ENCODE results near the gene RAI1. TPM values are rescaled to one million over a fixed set of nuclear protein-coding genes. Genes with fewer than 3 reads are reported as not detected.

Gene RAI1
- polyA plus RNA-seq, 3 donors, result 30.5 to 43.9 (median 34.7) TPM

DNA sequence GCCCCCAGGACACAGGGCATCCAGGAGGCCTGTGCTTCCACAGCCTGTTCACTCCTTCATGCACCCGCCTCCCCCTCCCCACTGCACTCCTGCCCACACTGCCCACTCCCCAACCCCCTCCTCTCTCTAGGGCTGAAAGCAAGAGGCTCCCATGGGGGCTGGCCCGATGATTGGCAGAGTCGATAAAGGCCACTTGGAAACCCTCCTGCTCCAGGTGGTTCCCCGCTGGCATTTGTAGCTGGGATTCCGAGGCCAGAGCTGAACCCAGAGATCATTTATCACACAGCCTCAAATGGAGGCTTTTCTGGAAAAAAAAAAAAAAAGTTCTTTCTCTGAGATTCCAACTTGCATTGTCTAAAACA is 81.5 kb downstream of the RAI1 start:
- no peak for DNase-seq

DNA sequence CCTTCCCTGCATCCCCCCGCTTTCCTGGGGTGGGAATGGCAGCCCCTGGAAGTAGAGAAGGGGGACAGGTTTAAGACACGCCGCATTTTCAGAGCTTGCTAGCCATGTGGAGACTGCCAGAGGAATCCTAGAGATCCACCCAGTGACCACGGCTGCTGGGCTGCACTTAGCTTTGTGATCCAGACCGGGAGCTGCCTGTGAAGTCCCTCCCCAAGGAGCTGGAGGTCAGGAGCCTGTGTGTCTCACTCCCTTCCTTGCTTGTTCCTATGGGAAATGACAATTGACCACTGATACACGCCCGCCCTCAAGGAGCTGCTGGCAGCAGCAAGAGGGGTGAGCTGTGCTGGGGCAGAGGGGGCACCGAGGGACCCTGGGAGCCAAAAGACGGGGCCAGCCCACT is 81.9 kb downstream of the RAI1 start:
- DNase-seq, result no peak

DNA sequence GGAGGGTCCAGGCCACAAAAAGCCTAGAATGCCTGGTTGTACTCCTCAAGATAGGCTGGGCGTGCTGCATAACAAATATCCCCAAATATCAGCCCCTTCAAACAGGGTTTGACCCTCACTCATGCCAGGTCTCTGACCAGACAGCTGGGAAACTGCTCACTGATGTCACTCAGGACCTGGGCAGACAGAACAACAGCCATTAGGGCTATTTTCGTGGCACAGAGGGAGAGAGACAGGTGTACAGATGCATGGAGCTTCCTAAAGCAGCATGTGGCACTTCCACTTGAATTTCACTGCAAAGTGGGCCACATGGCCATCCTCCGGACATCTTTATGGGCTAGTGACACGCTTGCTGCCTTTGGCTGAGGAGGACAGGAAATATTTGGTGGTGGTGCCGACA is 82.5 kb downstream of the RAI1 start:
- no peak for DNase-seq

DNA sequence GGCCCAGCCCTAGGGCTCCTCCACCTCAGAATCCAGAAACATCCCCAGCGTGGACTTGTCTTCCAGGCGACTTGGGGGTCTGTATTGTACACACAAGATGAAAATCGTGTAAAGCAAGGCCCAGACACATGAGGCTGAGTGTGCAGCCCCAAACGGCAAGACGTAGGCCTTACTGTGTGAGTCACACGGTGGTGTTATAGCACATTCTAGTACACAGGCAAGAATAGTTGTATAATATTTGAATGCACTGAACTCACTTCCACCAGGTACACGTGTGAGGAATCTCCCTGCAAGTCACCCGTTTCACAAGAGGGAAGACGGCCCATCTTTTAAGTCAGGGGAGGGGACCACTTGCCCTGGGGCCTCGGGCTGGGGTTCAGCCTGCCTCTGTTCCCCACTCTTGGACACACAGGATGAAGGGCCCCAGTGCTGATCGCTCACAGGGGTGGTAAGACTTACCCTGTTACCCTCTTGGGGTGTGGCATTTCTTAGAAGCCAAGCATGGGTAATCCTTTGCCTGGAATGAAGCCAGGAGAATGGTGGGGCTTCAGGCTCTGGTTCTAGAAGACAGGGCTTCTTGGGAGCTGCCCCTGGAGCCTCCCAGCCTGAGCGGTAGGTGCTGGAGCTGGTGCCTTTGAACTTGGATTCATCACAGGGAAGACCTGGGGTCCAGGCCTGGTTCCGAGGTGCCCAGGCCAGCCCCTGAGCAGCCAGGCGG is 84.3 kb downstream of the RAI1 start:
- DNase-seq, result no peak

GRCh38 chr17:17766077-17766743 is 85.0 kb downstream of the RAI1 start:
- DNase-seq, result no peak

- no peak for DNase-seq
These were observed 85.5 kb downstream of the RAI1 start for GRCh38 chr17:17766744-17767120.

DNA sequence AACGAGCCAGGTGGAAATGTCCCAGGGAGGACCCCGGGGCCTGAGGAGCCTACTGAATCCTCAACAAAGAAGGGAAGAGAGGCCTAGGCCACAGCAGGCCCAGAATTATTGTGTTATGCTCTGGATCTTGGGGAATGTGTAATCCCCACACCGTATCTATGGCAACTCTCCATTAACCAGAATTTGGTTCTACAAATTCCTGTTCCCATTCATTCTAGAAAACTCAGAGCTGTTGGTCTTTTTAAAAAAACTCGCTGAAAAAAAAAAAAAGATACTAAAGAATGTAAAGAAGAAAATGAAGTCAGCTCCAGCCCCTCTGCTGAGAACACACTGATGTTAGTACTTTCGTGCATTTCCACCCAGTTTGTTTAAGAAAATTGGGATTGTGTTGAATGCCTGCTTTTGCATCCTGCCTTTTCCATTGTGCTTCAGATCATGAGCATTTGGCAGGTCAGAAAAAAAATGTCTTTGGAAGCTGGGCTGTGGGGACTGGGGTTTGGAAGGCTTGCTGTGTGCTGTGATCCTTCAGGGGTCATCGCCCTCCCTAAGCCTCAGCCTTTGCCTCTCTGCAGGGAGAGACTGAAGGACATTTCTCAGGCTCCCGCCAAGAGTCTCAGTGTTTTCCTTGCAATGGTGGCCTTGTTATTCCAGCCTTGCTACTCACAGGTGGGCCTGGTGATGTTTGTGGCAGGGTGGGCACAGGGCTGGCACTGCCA is 86.1 kb downstream of the RAI1 start:
- no peak for DNase-seq

- no peak for DNase-seq
These were observed 86.7 kb downstream of the RAI1 start for GRCh38 chr17:17767887-17768418.

GRCh38 chr17:17768424-17769088 is 87.3 kb downstream of the RAI1 start:
- DNase-seq, result no peak

DNA sequence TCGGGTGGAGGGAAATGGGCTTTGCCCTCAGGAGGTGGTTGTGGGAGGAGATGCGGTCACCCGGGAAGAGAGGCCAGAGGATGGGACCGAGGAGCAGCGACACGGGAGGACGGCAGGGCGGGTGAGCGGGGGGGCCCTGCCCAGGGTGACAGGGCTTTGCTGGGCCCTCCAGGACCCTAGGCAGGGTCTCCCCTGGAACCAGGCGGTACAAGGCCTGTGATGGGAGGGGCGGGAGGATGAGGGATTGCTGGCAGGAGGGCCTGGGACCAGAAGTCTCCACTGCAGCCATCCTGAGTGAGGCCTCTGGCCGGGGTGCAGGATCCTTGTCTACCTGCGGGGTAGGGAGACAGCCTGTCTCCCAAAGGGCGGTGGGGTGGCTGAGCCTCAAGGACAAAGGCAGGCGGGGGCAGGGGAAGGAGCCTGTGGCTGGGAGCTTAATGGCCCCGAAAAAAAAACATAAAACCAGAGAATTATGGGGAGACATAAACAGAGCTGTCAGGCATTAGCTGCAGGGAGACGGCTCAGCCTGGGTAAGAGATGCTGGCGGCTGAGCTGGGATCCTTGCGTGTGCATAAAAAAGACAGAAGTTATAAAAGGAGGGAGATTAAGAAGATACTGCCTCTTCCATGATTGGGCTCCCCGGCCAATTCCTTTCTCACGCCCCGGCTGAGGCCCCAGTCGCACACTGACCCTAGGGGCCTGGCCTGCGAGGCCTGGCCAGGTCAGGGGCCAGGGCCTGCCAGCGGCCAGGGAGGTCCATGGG is 88.8 kb downstream of the RAI1 start:
- DNase-seq, result peak; percentile 78

- no peak for DNase-seq
These were observed 89.4 kb downstream of the RAI1 start for GRCh38 chr17:17770632-17771044.

DNA sequence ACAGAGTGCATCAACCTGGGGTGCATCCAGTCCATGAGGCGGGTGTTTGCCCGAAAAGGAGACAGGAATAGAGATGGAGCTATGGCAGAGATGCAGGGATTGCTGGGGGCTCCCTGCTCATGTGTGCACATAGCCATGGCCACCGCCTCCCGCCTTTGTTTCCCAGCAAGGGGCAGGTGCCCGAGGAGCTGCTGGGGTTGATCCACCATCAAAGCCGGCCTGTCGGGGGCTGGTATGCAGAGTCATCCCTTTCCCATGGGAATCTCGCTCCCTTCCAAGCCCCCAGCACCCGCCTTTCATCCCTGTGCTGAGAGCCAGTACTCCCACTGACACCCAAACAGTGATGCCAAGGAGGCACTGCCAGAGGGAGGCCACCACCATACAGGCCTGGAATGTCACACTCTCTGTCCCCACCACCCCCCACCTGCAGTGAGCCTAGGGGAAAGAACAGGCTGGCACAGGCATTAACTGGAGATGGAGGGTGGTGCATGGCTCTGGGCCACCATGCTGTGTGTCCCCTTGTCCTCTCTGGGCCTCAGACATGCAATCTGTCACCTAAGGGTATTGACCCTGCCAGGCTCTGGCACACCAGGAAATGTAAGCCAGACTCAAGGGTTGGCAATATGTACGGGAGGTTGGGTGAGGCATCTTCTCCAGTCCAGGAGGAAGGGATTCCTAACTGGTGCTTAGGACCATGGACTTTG is 90.4 kb downstream of the RAI1 start:
- no peak for DNase-seq

- DNase-seq, result no peak
These were observed 91.0 kb downstream of the RAI1 start for GRCh38 chr17:17772231-17772630.

GRCh38 chr17:17774009-17774881 is 93.0 kb downstream of the RAI1 start:
- no peak for DNase-seq

GRCh38 chr17:17776889-17777288 is 95.6 kb downstream of the RAI1 start:
- DNase-seq, result no peak

GRCh38 chr17:17778308-17779014 is 97.2 kb downstream of the RAI1 start:
- DNase-seq, result peak; percentile 92

GRCh38 chr17:17779015-17779611 is 97.9 kb downstream of the RAI1 start:
- no peak for DNase-seq

- peak; percentile 74 for DNase-seq
These were observed 99.8 kb downstream of the RAI1 start for GRCh38 chr17:17780922-17781590.
